ENCODE measurements around the gene ME1. TPM values are rescaled to one million over a fixed set of nuclear protein-coding genes. Genes with fewer than 3 reads are reported as not detected.
A peak's percentile ranks its signal among the peaks of the same experiment; 100 is the strongest.

Gene ME1
- total and polyA plus RNA-seq, 2 of the 13 experiments (the other 11 are each of a cell fraction or from before 2014, with no cell fraction given), result not detected

DNA sequence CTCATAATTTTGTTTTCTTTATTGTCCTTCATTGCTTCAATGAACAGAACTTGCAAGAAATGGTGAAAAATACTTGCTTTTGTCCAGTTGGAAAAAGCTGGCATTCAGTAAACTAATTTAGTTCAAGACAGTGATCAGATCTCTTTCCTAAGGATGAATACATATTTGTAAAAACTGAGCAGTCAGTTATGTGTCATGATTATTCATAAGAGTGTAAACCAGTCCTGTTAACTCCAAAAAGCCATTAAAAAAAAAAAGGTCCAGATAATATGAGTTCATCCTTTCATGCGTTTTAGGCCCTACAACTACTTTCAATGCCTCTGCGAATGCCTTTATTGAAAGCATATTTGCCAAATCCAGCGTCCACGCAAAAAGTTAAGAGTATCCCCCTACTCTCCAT is 238.4 kb downstream of the ME1 start:
- TF ChIP-seq, protein P1, sequence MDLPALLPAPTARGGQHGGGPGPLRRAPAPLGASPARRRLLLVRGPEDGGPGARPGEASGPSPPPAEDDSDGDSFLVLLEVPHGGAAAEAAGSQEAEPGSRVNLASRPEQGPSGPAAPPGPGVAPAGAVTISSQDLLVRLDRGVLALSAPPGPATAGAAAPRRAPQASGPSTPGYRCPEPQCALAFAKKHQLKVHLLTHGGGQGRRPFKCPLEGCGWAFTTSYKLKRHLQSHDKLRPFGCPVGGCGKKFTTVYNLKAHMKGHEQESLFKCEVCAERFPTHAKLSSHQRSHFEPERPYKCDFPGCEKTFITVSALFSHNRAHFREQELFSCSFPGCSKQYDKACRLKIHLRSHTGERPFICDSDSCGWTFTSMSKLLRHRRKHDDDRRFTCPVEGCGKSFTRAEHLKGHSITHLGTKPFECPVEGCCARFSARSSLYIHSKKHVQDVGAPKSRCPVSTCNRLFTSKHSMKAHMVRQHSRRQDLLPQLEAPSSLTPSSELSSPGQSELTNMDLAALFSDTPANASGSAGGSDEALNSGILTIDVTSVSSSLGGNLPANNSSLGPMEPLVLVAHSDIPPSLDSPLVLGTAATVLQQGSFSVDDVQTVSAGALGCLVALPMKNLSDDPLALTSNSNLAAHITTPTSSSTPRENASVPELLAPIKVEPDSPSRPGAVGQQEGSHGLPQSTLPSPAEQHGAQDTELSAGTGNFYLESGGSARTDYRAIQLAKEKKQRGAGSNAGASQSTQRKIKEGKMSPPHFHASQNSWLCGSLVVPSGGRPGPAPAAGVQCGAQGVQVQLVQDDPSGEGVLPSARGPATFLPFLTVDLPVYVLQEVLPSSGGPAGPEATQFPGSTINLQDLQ (CRISPR knock-in tag; IDR thresholded peaks at IDR 0.05), result no peak
- TF ChIP-seq ZNF749 (CRISPR knock-in tag; IDR thresholded peaks at IDR 0.05; ENCODE audit: borderline replicate concordance), result no peak
- TF ChIP-seq TSC22D2 (CRISPR knock-in tag; IDR thresholded peaks at IDR 0.05; ENCODE audit: borderline replicate concordance), result no peak
- TF ChIP-seq ZNF670 (CRISPR knock-in tag; IDR thresholded peaks at IDR 0.05; ENCODE audit: borderline replicate concordance), result no peak; the same call in 1 of the 2 replicates
- Histone ChIP-seq H4K20me1 (ENCODE audit: insufficient read depth, low read length) (peaks cover 34% of the 10 kb centered on the region), H3K4me1 (ENCODE audit: insufficient read depth, low read length) (peaks cover 45% of the 10 kb centered on the region), H3K9ac (ENCODE audit: insufficient read depth, low read depth, low read length) (peak overlapping the region; percentile 98), H2AFZ (ENCODE audit: low read length) (no peak overlapping the region), H3K27ac (ENCODE audit: extremely low read length, insufficient read depth, low read length) (peak overlapping the region; percentile 95), H3K27me3 (ENCODE audit: control insufficient read depth in 1 of 2, insufficient read depth in 2 of 2, low read length in 2 of 2) (no peaks in the 10 kb centered on the region; a peak in 1 of 5 replicates), H3K4me3 (replicated peaks in 1 of 3; ENCODE audit: insufficient read depth in 1 of 3, low read depth in 2 of 3, low read length in 3 of 3) (peak overlapping the region; percentile 90 to 98 (median 97)), H3K36me3 (replicated peaks in 1 of 2; ENCODE audit: control insufficient read depth in 1 of 2, insufficient read depth in 2 of 2, low read length in 2 of 2) (peaks cover 8 to 35% of the 10 kb centered on the region in 2 experiments), H3K9me3 (ENCODE audit: low read length) (no peaks in the 10 kb centered on the region), H3K4me2 (ENCODE audit: low read depth, low read length) (peak overlapping the region; percentile 73), H3K79me2 (ENCODE audit: insufficient read depth, low read length) (peaks cover 56% of the 10 kb centered on the region)
- TSS peak; percentile 57 for BruUV-seq (replicated peaks)
- no peak for ATAC-seq
- WGBS (ENCODE audit: low lambda C conversion rate), result 0% methylated on average over 4 of the region's 4 CpGs
- intact Hi-C loops (cut with micrococcal nuclease; ENCODE audit: unreplicated experiment) (loop anchor here (5.0 kb wide), 2 partner anchors 50 to 945 kb away; partner anchors contain the start of gene IBTK), in situ Hi-C loops (cut with HindIII; ENCODE audit: extremely low pct_ligation_motif_present, low pct_unique_long_range_greater_than_20kb) (loop anchor here (25.0 kb wide), 1 partner anchor 955 kb away; the partner anchor contains the start of gene IBTK)
- no peak for FAIRE-seq
- DNase-seq (ENCODE audit: low spot score), result no peak
- ChIA-PET CTCF (ENCODE audit: low intra/inter-chr PET ratio, low total read pairs) (no interaction called here), POLR2A (interaction anchor here (1.8 to 2.7 kb wide), 2 partner anchors 13 to 125 kb away, joined by 5 to 7 read pairs; partner anchors contain the start of gene DOP1A)
